GM18873 (cell line): ENCODE data around the gene TEAD1.

ENCODE experiments used
- ATAC-seq: cut with Tn5 transposase; IDR thresholded peaks from one replicate; pipeline ENCODE4 v1.9.1; 2021; ENCODE audit warnings: mild to moderate bottlenecking, moderate library complexity, moderate number of reproducible peaks; ENCODE audit not compliant: unreplicated experiment, low FRiP score

TEAD1 gene

GRCh38 chr11:12673924-12674570, at the start of gene TEAD1:
TSS of gene TEAD1 (plus strand) at chr11:12674421.
- ATAC-seq, result peak; percentile 68

- no peak for ATAC-seq
Observed at GRCh38 chr11:12624595-12624994, 49.6 kb upstream of the TEAD1 start.

GRCh38 chr11:12625438-12626071, 48.7 kb upstream of the TEAD1 start:
- ATAC-seq, result no peak

GRCh38 chr11:12626616-12627015, 47.6 kb upstream of the TEAD1 start:
- no peak for ATAC-seq

- ATAC-seq, result no peak
Observed at GRCh38 chr11:12628314-12628713, 45.9 kb upstream of the TEAD1 start.

GRCh38 chr11:12629601-12630313, 44.5 kb upstream of the TEAD1 start:
- ATAC-seq, result no peak

- no peak for ATAC-seq
Observed at GRCh38 chr11:12631651-12632050, 42.6 kb upstream of the TEAD1 start.

- no peak for ATAC-seq
Observed at GRCh38 chr11:12634329-12634728, 39.9 kb upstream of the TEAD1 start.

- no peak for ATAC-seq
Observed at GRCh38 chr11:12636871-12637410, 37.3 kb upstream of the TEAD1 start.

GRCh38 chr11:12639388-12639787, 34.8 kb upstream of the TEAD1 start:
- no peak for ATAC-seq

- no peak for ATAC-seq
Observed at GRCh38 chr11:12640355-12640754, 33.9 kb upstream of the TEAD1 start.

- no peak for ATAC-seq
Observed at GRCh38 chr11:12640926-12641849, 33.0 kb upstream of the TEAD1 start.

- no peak for ATAC-seq
Observed at GRCh38 chr11:12642040-12642439, 32.2 kb upstream of the TEAD1 start.

- no peak for ATAC-seq
Observed at GRCh38 chr11:12642806-12643428, 31.3 kb upstream of the TEAD1 start.

- no peak for ATAC-seq
Observed at GRCh38 chr11:12646478-12646877, 27.7 kb upstream of the TEAD1 start.

GRCh38 chr11:12653729-12654128, 20.5 kb upstream of the TEAD1 start:
- no peak for ATAC-seq

- ATAC-seq, result no peak
Observed at GRCh38 chr11:12655842-12656241, 18.4 kb upstream of the TEAD1 start.

- no peak for ATAC-seq
Observed at GRCh38 chr11:12657336-12657735, 16.9 kb upstream of the TEAD1 start.

GRCh38 chr11:12657981-12658380, 16.2 kb upstream of the TEAD1 start:
- no peak for ATAC-seq

GRCh38 chr11:12662101-12662689, 12.0 kb upstream of the TEAD1 start:
- no peak for ATAC-seq
